Gastroesophageal sphincter (tissue), 3 donors: Measurements from ENCODE around the gene MICU1.

Source experiments
- CTCF ChIP-seq, 4 experiments: fragments of 200-600 bp in 2 of 4; fragments of 450-650 bp in 2 of 4; sonication (generic) in 1 of 4; IDR thresholded peaks; one replicate each; pipeline ENCODE4 v1.5.1; 2017 to 2019; ENCODE audit warnings: antibody characterized with exemption in 4 of 4, mild to moderate bottlenecking in 2 of 4, moderate library complexity in 2 of 4
- EP300 ChIP-seq: sonication (generic); formaldehyde crosslinking; IDR thresholded peaks from one replicate; pipeline ENCODE4 v1.6.1; 2017; ENCODE audit warnings: antibody characterized with exemption, mild to moderate bottlenecking
- POLR2A ChIP-seq, 2 donors: fragments of 450-650 bp; IDR thresholded peaks; one replicate each; pipeline ENCODE4 v1.6.1; 2017; ENCODE audit warnings: antibody characterized with exemption in 2 of 2, mild to moderate bottlenecking in 2 of 2, moderate library complexity in 1 of 2
- POLR2AphosphoS5 ChIP-seq: sonication (generic); formaldehyde crosslinking; IDR thresholded peaks from one replicate; pipeline ENCODE4 v1.6.1; 2017; ENCODE audit warnings: antibody characterized with exemption

DNA sequence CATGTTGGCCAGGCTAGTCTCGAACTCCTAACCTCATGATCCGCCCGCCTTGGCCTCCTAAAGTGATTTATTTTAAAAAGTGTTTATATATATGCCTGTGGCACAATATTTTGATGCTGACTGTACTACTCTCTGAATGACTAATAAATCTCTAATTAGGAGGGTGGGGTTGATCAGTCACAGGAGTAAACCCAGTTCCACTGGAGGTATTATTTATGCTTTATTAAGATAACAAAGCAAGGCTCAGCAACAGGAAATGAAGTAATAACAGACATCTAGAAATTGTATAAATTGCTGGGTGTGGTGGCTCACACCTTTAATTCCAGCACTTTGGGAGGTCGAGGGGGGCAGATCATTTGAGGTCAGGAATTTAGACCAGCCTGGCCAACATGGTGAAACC is 40.0 kb upstream of the MICU1 start:
- TF ChIP-seq CTCF (IDR thresholded peaks at IDR 0.05) (no peak), POLR2AphosphoS5 (no peak), POLR2A (IDR thresholded peaks at IDR 0.05) (no peak), EP300 (no peak)
